Measurements from ENCODE around the gene GPNMB. TPM values are rescaled to one million over a fixed set of nuclear protein-coding genes. Genes with fewer than 3 reads are reported as not detected.
A peak's percentile ranks its signal among the peaks of the same experiment; 100 is the strongest.

GPNMB gene
- total and polyA plus RNA-seq, 2 of the 4 experiments (the other 2 are of a cell fraction), result under 0.01 to 0.14 TPM

- Histone ChIP-seq H3K4me1 (ENCODE audit: control insufficient read depth, insufficient read depth, low read length) (no peaks in the 10 kb centered on the region), H2AK5ac (ENCODE audit: low read depth, low read length) (no peak overlapping the region), H2AFZ (replicated peaks; ENCODE audit: low read length, poor library complexity) (no peak overlapping the region), H3K9me1 (ENCODE audit: insufficient read depth, low read length) (no peaks in the 10 kb centered on the region), H4K91ac (ENCODE audit: insufficient read depth, low read depth, low read length) (no peak overlapping the region), H2BK120ac (ENCODE audit: low read depth, low read length) (no peak overlapping the region), H4K8ac (ENCODE audit: low read depth in 2 of 2, low read length in 2 of 2) (no peak overlapping the region), H3K4ac (ENCODE audit: low read depth, low read length) (no peak overlapping the region), H2BK5ac (ENCODE audit: low read depth, low read length, poor library complexity, severe bottlenecking) (no peak overlapping the region), H3K79me1 (ENCODE audit: low read depth in 1 of 2, low read length in 2 of 2) (no peaks in the 10 kb centered on the region), H2BK15ac (ENCODE audit: low read depth, low read length) (no peak overlapping the region), H3K4me2 (ENCODE audit: low read depth, low read length) (no peak overlapping the region), H3K27ac (ENCODE audit: insufficient read depth, low read length) (no peak overlapping the region), H3K9me3 (ENCODE audit: control insufficient read depth, insufficient read depth, low read length) (peaks cover 2% of the 10 kb centered on the region; the same call in 1 of the 2 replicates), H3K27me3 (ENCODE audit: control insufficient read depth, insufficient read depth, low read length) (peaks cover 2% of the 10 kb centered on the region; the same call in 1 of the 2 replicates), H4K5ac (ENCODE audit: low read depth, low read length) (no peak overlapping the region), H3K9ac (ENCODE audit: low read depth, low read length) (no peak overlapping the region), H3K36me3 (ENCODE audit: control insufficient read depth, insufficient read depth, low read length) (0 out of 2 replicates have a peak, but pooled peaks cover 4% of the 10 kb centered on the region), H4K20me1 (ENCODE audit: insufficient read depth, low read length) (no peaks in the 10 kb centered on the region), H3K23ac (ENCODE audit: low read depth, low read length) (no peak overlapping the region), H3K4me3 (ENCODE audit: insufficient read depth, low read depth, low read length) (no peak overlapping the region), H3K18ac (ENCODE audit: low read depth, low read length) (no peak overlapping the region), H3K56ac (ENCODE audit: extremely low read depth, insufficient read depth, low read length) (no peak overlapping the region), H2BK20ac (ENCODE audit: low read depth, low read length) (no peak overlapping the region), H2AK9ac (replicated peaks; ENCODE audit: low read depth, low read length, poor library complexity) (no peak overlapping the region), H3K14ac (replicated peaks; ENCODE audit: low read depth, low read length) (no peak overlapping the region)
- in situ Hi-C loops (cut with MboI; ENCODE audit: low sequenced_read_pairs) (no loop called here), intact Hi-C loops (cut with micrococcal nuclease) (no loop called here), dilution Hi-C loops (cut with HindIII; ENCODE audit: low sequenced_read_pairs, unreplicated experiment) (no loop called here)
- ATAC-seq (ENCODE audit: low read depth) (peak; percentile 12; the same call in 1 of the 2 replicates), DNase-seq (no peak)
- TF ChIP-seq RAD21 (IDR thresholded peaks at IDR 0.05; ENCODE audit: low read length) (no peak), SMC3 (IDR thresholded peaks at IDR 0.05; ENCODE audit: low read depth, low read length) (no peak), MXI1 (IDR thresholded peaks at IDR 0.05; ENCODE audit: borderline replicate concordance, low read depth, low read length) (no peak), CEBPB (IDR thresholded peaks at IDR 0.05; ENCODE audit: low read depth, low read length) (no peak), USF2 (IDR thresholded peaks at IDR 0.05; ENCODE audit: low read depth, low read length) (no peak), BHLHE40 (IDR thresholded peaks at IDR 0.05; ENCODE audit: low read depth, low read length) (no peak), NFE2L2 (IDR thresholded peaks at IDR 0.05; ENCODE audit: low read depth, low read length) (no peak), CHD1 (IDR thresholded peaks at IDR 0.05; ENCODE audit: low read depth, low read length) (no peak)
- POLR2A ChIA-PET (ENCODE audit: unreplicated experiment), result no interaction called here
- no TSS peak for BruUV-seq (replicated peaks)
- WGBS, 2 experiments (ENCODE audit: extremely low coverage in 2 of 2, insufficient read length in 1 of 2), result no CpG with 5 or more reads among the region's 3 CpGs
- CTCF ChIA-PET, result no interaction called here
These were observed 38.7 kb upstream of the GPNMB start for GRCh38 chr7:23207884-23208283.
